NCI-H1694 treated with DMSO at 0.1 percent for 48 hours (cell line): ENCODE results near the gene FNTB.
A peak's percentile ranks its signal among the peaks of the same experiment; 100 is the strongest.
"Not testable (repeated sequence)": the region's sequence is repeated elsewhere in the genome, so short reads cannot be mapped to it uniquely, and the experiment has no call there.

ENCODE experiments used
- DNase-seq: peaks from one replicate; lab custom pipeline; 2025; lab: John Stamatoyannopoulos, UW

The FNTB gene

GRCh38 chr14:65015391-65015790 is 28.7 kb downstream of the FNTB start:
- no peak for DNase-seq

GRCh38 chr14:65016471-65016870 is 29.8 kb downstream of the FNTB start:
- DNase-seq: no peak

- DNase-seq: peak; percentile 9
Measured at GRCh38 chr14:65019944-65020566, 33.4 kb downstream of the FNTB start.

- DNase-seq: no peak
Measured at GRCh38 chr14:65024957-65025356, 38.3 kb downstream of the FNTB start.

GRCh38 chr14:65025818-65026217 is 39.1 kb downstream of the FNTB start:
- no peak for DNase-seq

- DNase-seq: no peak
Measured at GRCh38 chr14:65026526-65026925, 39.8 kb downstream of the FNTB start.

- DNase-seq: no peak
Measured at GRCh38 chr14:65027127-65027799, 40.6 kb downstream of the FNTB start.

- no peak for DNase-seq
Measured at GRCh38 chr14:65028937-65029336, 42.2 kb downstream of the FNTB start.

- not testable (repeated sequence) for DNase-seq
Measured at GRCh38 chr14:65031321-65031720, 44.6 kb downstream of the FNTB start.

- DNase-seq: no peak
Measured at GRCh38 chr14:65032319-65032718, 45.6 kb downstream of the FNTB start.

- no peak for DNase-seq
Measured at GRCh38 chr14:65033181-65033580, 46.5 kb downstream of the FNTB start.

- DNase-seq: no peak
Measured at GRCh38 chr14:65034021-65034420, 47.3 kb downstream of the FNTB start.

GRCh38 chr14:65035049-65035448 is 48.4 kb downstream of the FNTB start:
- DNase-seq: peak; percentile 12

- DNase-seq: no peak
Measured at GRCh38 chr14:65038966-65039365, 52.3 kb downstream of the FNTB start.

- DNase-seq: no peak
Measured at GRCh38 chr14:65040666-65041433, 54.2 kb downstream of the FNTB start.

- DNase-seq: no peak
Measured at GRCh38 chr14:65041434-65041915, 54.8 kb downstream of the FNTB start.

GRCh38 chr14:65042296-65042695 is 55.6 kb downstream of the FNTB start:
- no peak for DNase-seq

GRCh38 chr14:65042731-65043372 is 56.2 kb downstream of the FNTB start:
- no peak for DNase-seq

- DNase-seq: no peak
Measured at GRCh38 chr14:65043893-65044595, 57.3 kb downstream of the FNTB start.

GRCh38 chr14:65044596-65044959 is 57.9 kb downstream of the FNTB start:
- DNase-seq: no peak

- no peak for DNase-seq
Measured at GRCh38 chr14:65045006-65045405, 58.3 kb downstream of the FNTB start.

- no peak for DNase-seq
Measured at GRCh38 chr14:65045709-65046108, 59.0 kb downstream of the FNTB start.
